CD4-positive, alpha-beta T cell treated with Interleukin-1 beta for 1 hour (primary cell): ENCODE results near the gene PLEKHA1.
A peak's percentile ranks its signal among the peaks of the same experiment; 100 is the strongest.

ENCODE experiments used
- DNase-seq, 2 donors: peaks; one replicate each; pipeline ENCODE4 v3.0.0-alpha.2; 2020 to 2022

Gene PLEKHA1

GRCh38 chr10:122426829-122427228, 52.3 kb downstream of the PLEKHA1 start:
- no peak for DNase-seq

- no peak for DNase-seq
Measured at GRCh38 chr10:122427280-122427679, 52.8 kb downstream of the PLEKHA1 start.

GRCh38 chr10:122435212-122435827, 60.8 kb downstream of the PLEKHA1 start:
- DNase-seq = peak in 1 of 2 donors; percentile 70

- no peak for DNase-seq
Measured at GRCh38 chr10:122441961-122442360, 67.5 kb downstream of the PLEKHA1 start.

- DNase-seq = no peak
Measured at GRCh38 chr10:122445469-122445868, 71.0 kb downstream of the PLEKHA1 start.

- no peak for DNase-seq
Measured at GRCh38 chr10:122445904-122446303, 71.4 kb downstream of the PLEKHA1 start.

- no peak for DNase-seq
Measured at GRCh38 chr10:122446668-122447423, 72.3 kb downstream of the PLEKHA1 start.

GRCh38 chr10:122448600-122448999, 74.1 kb downstream of the PLEKHA1 start:
- no peak for DNase-seq

- no peak for DNase-seq
Measured at GRCh38 chr10:122449153-122449552, 74.6 kb downstream of the PLEKHA1 start.

GRCh38 chr10:122450353-122450990, 76.0 kb downstream of the PLEKHA1 start:
- no peak for DNase-seq

- no peak for DNase-seq
Measured at GRCh38 chr10:122454071-122454470, 79.6 kb downstream of the PLEKHA1 start.

- DNase-seq = no peak
Measured at GRCh38 chr10:122454603-122455080, 80.1 kb downstream of the PLEKHA1 start, which contains the start of gene ARMS2. Gene ARMS2, plus strand, starts transcription at chr10:122454653. Its CDS starts 75 bp downstream, at chr10:122454728.

GRCh38 chr10:122455376-122456079, 81.0 kb downstream of the PLEKHA1 start:
- no peak for DNase-seq

GRCh38 chr10:122457934-122458333, 83.4 kb downstream of the PLEKHA1 start:
- DNase-seq = no peak

GRCh38 chr10:122458693-122459092, 84.2 kb downstream of the PLEKHA1 start:
- no peak for DNase-seq

GRCh38 chr10:122459561-122460273, 85.2 kb downstream of the PLEKHA1 start:
- DNase-seq = no peak

GRCh38 chr10:122460891-122461293, 86.4 kb downstream of the PLEKHA1 start:
- DNase-seq = no peak

GRCh38 chr10:122461367-122461728, 86.8 kb downstream of the PLEKHA1 start, which contains the start of gene HTRA1:
Gene HTRA1, plus strand, starts transcription at chr10:122461553. Its CDS starts 100 bp downstream, at chr10:122461653.
- DNase-seq = no peak

GRCh38 chr10:122461729-122462532, 87.4 kb downstream of the PLEKHA1 start:
- DNase-seq = no peak

GRCh38 chr10:122462533-122463465, 88.3 kb downstream of the PLEKHA1 start:
- no peak for DNase-seq
